H9 (cell line): ENCODE measurements around the gene CAND2. TPM values are rescaled to one million over a fixed set of nuclear protein-coding genes. Genes with fewer than 3 reads are reported as not detected.

Source experiments
- DNase-seq: peaks from one replicate; pipeline ENCODE4 v3.0.0-alpha.2; 2017
- H2AFZ ChIP-seq: one replicate; pipeline ENCODE4 v1.6.1; 2013; ENCODE audit warnings: mild to moderate bottlenecking, low read length, control low read depth, moderate library complexity
- H2AK5ac ChIP-seq: 2 replicates; pipeline ENCODE4 v1.6.1; 2013; ENCODE audit warnings: low read length, control low read depth, mixed read lengths; ENCODE audit not compliant: insufficient read length
- H2BK120ac ChIP-seq: one replicate; pipeline ENCODE4 v1.6.1; 2013; ENCODE audit warnings: low read depth, mild to moderate bottlenecking, low read length, control low read depth, inconsistent platforms; ENCODE audit not compliant: poor library complexity, severe bottlenecking
- H2BK12ac ChIP-seq: 2 replicates; pipeline ENCODE4 v1.6.1; 2013; ENCODE audit warnings: low read length, control low read depth, mixed read lengths, low read depth; ENCODE audit not compliant: insufficient read length
- H2BK15ac ChIP-seq: 2 replicates; pipeline ENCODE4 v1.6.1; 2013; ENCODE audit warnings: low read depth, low read length, control low read depth
- H2BK20ac ChIP-seq: one replicate; pipeline ENCODE4 v1.6.1; 2013; ENCODE audit warnings: low read depth, mild to moderate bottlenecking, low read length, control low read depth, inconsistent platforms; ENCODE audit not compliant: poor library complexity, severe bottlenecking
- H2BK5ac ChIP-seq: 2 replicates; pipeline ENCODE4 v1.6.1; 2013; ENCODE audit warnings: low read length, control low read depth, mixed read lengths; ENCODE audit not compliant: insufficient read length
- H3K14ac ChIP-seq: 2 replicates; pipeline ENCODE4 v1.6.1; 2013; ENCODE audit warnings: low read length, control low read depth; ENCODE audit not compliant: insufficient read depth
- H3K18ac ChIP-seq: 2 replicates; pipeline ENCODE4 v1.6.1; 2013; ENCODE audit warnings: low read depth, mild to moderate bottlenecking, mixed read lengths, low read length, control low read depth; ENCODE audit not compliant: insufficient read length
- H3K23ac ChIP-seq: 2 replicates; pipeline ENCODE4 v1.6.1; 2013; ENCODE audit warnings: low read length, control low read depth, mixed read lengths, low read depth; ENCODE audit not compliant: insufficient read length
- H3K23me2 ChIP-seq: 2 replicates; pipeline ENCODE4 v1.6.1; 2013; ENCODE audit warnings: low read depth, mild to moderate bottlenecking, mixed read lengths, low read length, control low read depth; ENCODE audit not compliant: insufficient read length, poor library complexity, severe bottlenecking
- H3K27ac ChIP-seq: 2 replicates; pipeline ENCODE4 v1.5.1; 2013; ENCODE audit warnings: low read length, control low read depth, mixed read lengths, low read depth; ENCODE audit not compliant: insufficient read length
- H3K27me3 ChIP-seq: 2 replicates; pipeline ENCODE4 v1.6.1; 2013; ENCODE audit warnings: low read length, control low read depth, inconsistent platforms; ENCODE audit not compliant: insufficient read depth
- H3K4ac ChIP-seq: 2 replicates; pipeline ENCODE4 v1.6.1; 2013; ENCODE audit warnings: low read depth, mild to moderate bottlenecking, control low read depth, inconsistent platforms, low read length, moderate library complexity
- H3K4me1 ChIP-seq: 2 replicates; pipeline ENCODE4 v1.6.1; 2013; ENCODE audit warnings: low read length, control low read depth, inconsistent platforms; ENCODE audit not compliant: insufficient read depth
- H3K4me2 ChIP-seq: 2 replicates; pipeline ENCODE4 v1.6.1; 2013; ENCODE audit warnings: low read length, control low read depth, mixed read lengths; ENCODE audit not compliant: insufficient read length, insufficient read depth
- H3K56ac ChIP-seq: 2 replicates; pipeline ENCODE4 v1.6.1; 2013; ENCODE audit warnings: low read depth, mild to moderate bottlenecking, mixed read lengths, low read length, control low read depth; ENCODE audit not compliant: insufficient read length
- H3K79me1 ChIP-seq: 2 replicates; pipeline ENCODE4 v1.6.1; 2013; ENCODE audit warnings: low read depth, mild to moderate bottlenecking, moderate library complexity, low read length, control low read depth, inconsistent platforms; ENCODE audit not compliant: insufficient read depth, poor library complexity, severe bottlenecking
- H3K79me2 ChIP-seq: 2 replicates; pipeline ENCODE4 v1.6.1; 2013; ENCODE audit warnings: low read length, control low read depth, inconsistent platforms; ENCODE audit not compliant: insufficient read depth
- H3K9ac ChIP-seq: 2 replicates; pipeline ENCODE4 v1.6.1; 2013; ENCODE audit warnings: low read length, control low read depth, mixed read lengths; ENCODE audit not compliant: insufficient read length; ENCODE audit errors: extremely low read depth
- H3K9me3 ChIP-seq: one replicate; pipeline ENCODE4 v1.6.1; 2013; ENCODE audit warnings: low read depth, low read length, inconsistent platforms; ENCODE audit not compliant: control insufficient read depth
- H3T11ph ChIP-seq: one replicate; pipeline ENCODE4 v1.6.1; 2013; ENCODE audit warnings: mild to moderate bottlenecking, low read length, control low read depth, inconsistent platforms
- H4K20me1 ChIP-seq: one replicate; pipeline ENCODE4 v1.6.1; 2013; ENCODE audit not compliant: control insufficient read depth, insufficient read length, insufficient read depth
- H4K5ac ChIP-seq: 2 replicates; pipeline ENCODE4 v1.6.1; 2013; ENCODE audit warnings: low read depth, mild to moderate bottlenecking, mixed read lengths, low read length, control low read depth; ENCODE audit not compliant: insufficient read length
- H4K8ac ChIP-seq: replicated peaks from 2 replicates; pipeline ENCODE4 v1.6.1; 2013; ENCODE audit warnings: low read length, control low read depth, mixed read lengths, low read depth; ENCODE audit not compliant: insufficient read length
- H4K91ac ChIP-seq: 2 replicates; pipeline ENCODE4 v1.6.1; 2013; ENCODE audit warnings: low read depth, mild to moderate bottlenecking, moderate library complexity, mixed read lengths, low read length, control low read depth; ENCODE audit not compliant: insufficient read length
- H3K27ac Mint-ChIP-seq, 3 experiments: 2 replicates in 2 of 3; 3 replicates in 1 of 3; pipeline ENCODE4 v1.8.0; 2020 to 2021; ENCODE audit warnings: mixed read lengths in 3 of 3, mild to moderate bottlenecking in 1 of 3, moderate library complexity in 1 of 3
- H3K27me3 Mint-ChIP-seq: 2 replicates; pipeline ENCODE4 v1.8.0; 2021; ENCODE audit warnings: low read depth, mild to moderate bottlenecking, moderate library complexity, mixed read lengths
- H3K36me3 Mint-ChIP-seq, 3 experiments: 2 replicates in 2 of 3; 3 replicates in 1 of 3; pipeline ENCODE4 v1.8.0; 2020 to 2021; ENCODE audit warnings: low read depth in 3 of 3, mixed read lengths in 3 of 3; ENCODE audit not compliant: insufficient read depth in 1 of 3
- H3K4me1 Mint-ChIP-seq, 2 experiments: 2 replicates each; pipeline ENCODE4 v1.8.0; 2020; ENCODE audit warnings: mixed read lengths in 2 of 2
- H3K4me3 Mint-ChIP-seq, 2 experiments: 2 replicates in 1 of 2; 3 replicates in 1 of 2; pipeline ENCODE4 v1.8.0; 2020 to 2021; ENCODE audit warnings: mild to moderate bottlenecking in 2 of 2, mixed read lengths in 2 of 2, moderate library complexity in 1 of 2
- H3K9me3 Mint-ChIP-seq, 2 experiments: 2 replicates in 1 of 2; 3 replicates in 1 of 2; pipeline ENCODE4 v1.8.0; 2020; ENCODE audit warnings: mild to moderate bottlenecking in 2 of 2, mixed read lengths in 2 of 2, moderate library complexity in 1 of 2
- WGBS: extraction: QIAGEN DNeasy Blood & Tissue Kit; methylation state at CpG from one replicate; pipeline ENCODE4 v1.1.7; 2013; ENCODE audit warnings: missing lambda C conversion rate, low lambda C conversion rate, mixed read lengths; ENCODE audit not compliant: insufficient read length; ENCODE audit errors: extremely low coverage; 5-methylcytosine and 5-hydroxymethylcytosine counted together
- total RNA-seq: library from RNA; stranded (reverse); gene quantifications from 2 replicates; pipeline ENCODE4 v1.2.1, GENCODE V29; 2021
- TF ChIP-seq, protein P1 (sequence below): fragments of 200-600 bp; sonication (generic); conservative IDR thresholded peaks from 3 replicates; pipeline ENCODE4 v1.8.0; 2021; ENCODE audit warnings: antibody characterized with exemption, mild to moderate bottlenecking

Gene CAND2
- total RNA-seq, 1 experiment from 2014 or later = 10.7 TPM

DNA sequence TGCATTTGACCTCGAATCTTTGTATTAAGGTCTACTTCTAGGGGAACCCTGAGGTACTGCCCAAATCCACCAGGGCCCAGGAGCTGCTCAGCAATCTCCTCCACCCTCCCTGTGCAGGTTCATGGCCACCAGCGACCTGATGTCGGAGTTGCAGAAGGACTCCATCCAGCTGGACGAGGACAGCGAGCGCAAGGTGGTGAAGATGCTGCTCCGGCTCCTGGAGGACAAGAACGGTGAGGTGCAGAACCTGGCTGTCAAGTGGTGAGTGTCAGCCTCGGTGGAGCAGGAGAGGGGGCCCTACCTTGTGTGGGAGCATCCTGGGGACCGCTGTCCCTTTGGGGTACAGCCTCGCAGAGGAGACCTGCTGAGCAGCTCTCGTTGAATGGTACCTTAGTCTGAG is 6.9 kb downstream of the CAND2 start:
- no peak overlapping the region for H3K4me3 Mint-ChIP-seq
- TF ChIP-seq, protein P1, sequence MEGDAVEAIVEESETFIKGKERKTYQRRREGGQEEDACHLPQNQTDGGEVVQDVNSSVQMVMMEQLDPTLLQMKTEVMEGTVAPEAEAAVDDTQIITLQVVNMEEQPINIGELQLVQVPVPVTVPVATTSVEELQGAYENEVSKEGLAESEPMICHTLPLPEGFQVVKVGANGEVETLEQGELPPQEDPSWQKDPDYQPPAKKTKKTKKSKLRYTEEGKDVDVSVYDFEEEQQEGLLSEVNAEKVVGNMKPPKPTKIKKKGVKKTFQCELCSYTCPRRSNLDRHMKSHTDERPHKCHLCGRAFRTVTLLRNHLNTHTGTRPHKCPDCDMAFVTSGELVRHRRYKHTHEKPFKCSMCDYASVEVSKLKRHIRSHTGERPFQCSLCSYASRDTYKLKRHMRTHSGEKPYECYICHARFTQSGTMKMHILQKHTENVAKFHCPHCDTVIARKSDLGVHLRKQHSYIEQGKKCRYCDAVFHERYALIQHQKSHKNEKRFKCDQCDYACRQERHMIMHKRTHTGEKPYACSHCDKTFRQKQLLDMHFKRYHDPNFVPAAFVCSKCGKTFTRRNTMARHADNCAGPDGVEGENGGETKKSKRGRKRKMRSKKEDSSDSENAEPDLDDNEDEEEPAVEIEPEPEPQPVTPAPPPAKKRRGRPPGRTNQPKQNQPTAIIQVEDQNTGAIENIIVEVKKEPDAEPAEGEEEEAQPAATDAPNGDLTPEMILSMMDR = no peak
- no peak overlapping the region for H2BK20ac ChIP-seq
- no peak overlapping the region; the same call in 1 of the 2 replicates for H3K14ac ChIP-seq
- peaks cover 2 to 16% (median 15%) of the 10 kb centered on the region in 3 experiments; a peak in 6 of 7 replicates for H3K36me3 Mint-ChIP-seq
- no peak overlapping the region for H3K4me2 ChIP-seq
- WGBS = no CpG with 5 or more reads among the region's 12 CpGs
- no peaks in the 10 kb centered on the region for H3K9me3 ChIP-seq
- no peak overlapping the region for H3K23ac ChIP-seq
- H3K56ac ChIP-seq = no peak overlapping the region
- H3K4ac ChIP-seq = no peak overlapping the region
- no peak overlapping the region for H2BK120ac ChIP-seq
- no peak overlapping the region for H3T11ph ChIP-seq
- H2AK5ac ChIP-seq = no peak overlapping the region
- H4K8ac ChIP-seq = no peak overlapping the region
- no peaks in the 10 kb centered on the region for H4K20me1 ChIP-seq
- H2BK12ac ChIP-seq = no peak overlapping the region
- peaks cover 0 to under 1% of the 10 kb centered on the region in 2 experiments; a peak in 1 of 4 replicates for H3K4me1 Mint-ChIP-seq
- H2AFZ ChIP-seq = no peak overlapping the region
- no peaks in the 10 kb centered on the region for H3K4me1 ChIP-seq
- DNase-seq = no peak
- no peak overlapping the region for H4K5ac ChIP-seq
- no peaks in the 10 kb centered on the region for H3K23me2 ChIP-seq
- H3K79me1 ChIP-seq = no peaks in the 10 kb centered on the region
- H2BK5ac ChIP-seq = no peak overlapping the region
- no peak overlapping the region for H2BK15ac ChIP-seq
- no peak overlapping the region for H3K18ac ChIP-seq
- H3K27me3 Mint-ChIP-seq = no peaks in the 10 kb centered on the region; the same call in 1 of the 2 replicates
- H3K9me3 Mint-ChIP-seq = no peaks in the 10 kb centered on the region
- H4K91ac ChIP-seq = no peak overlapping the region
- no peaks in the 10 kb centered on the region for H3K79me2 ChIP-seq
- no peak overlapping the region for H3K9ac ChIP-seq
- H3K27ac ChIP-seq = no peak overlapping the region
- H3K27me3 ChIP-seq = no peaks in the 10 kb centered on the region
- no peak overlapping the region for H3K27ac Mint-ChIP-seq
